HG03575 (cell line): ENCODE results near the gene ZNF862.
A peak's percentile ranks its signal among the peaks of the same experiment; 100 is the strongest.

ENCODE experiments used
- ATAC-seq: cut with Tn5 transposase; IDR thresholded peaks from one replicate; pipeline ENCODE4 v1.9.1; 2021; ENCODE audit not compliant: unreplicated experiment, insufficient number of reproducible peaks, low FRiP score; ENCODE audit errors: extremely low read depth

The ZNF862 gene

GRCh38 chr7:149838224-149838991 is at the start of gene ZNF862:
ZNF862 (plus strand) TSS chr7:149838375; CDS start chr7:149838612, 237 bp downstream.
- peak; percentile 97 for ATAC-seq

- ATAC-seq, result no peak
Observed at GRCh38 chr7:149789101-149789500, 49.1 kb upstream of the ZNF862 start.

GRCh38 chr7:149790146-149790548 is 48.0 kb upstream of the ZNF862 start:
- ATAC-seq, result no peak

GRCh38 chr7:149790754-149791360 is 47.3 kb upstream of the ZNF862 start:
- ATAC-seq, result no peak

- no peak for ATAC-seq
Observed at GRCh38 chr7:149791411-149792219, 46.6 kb upstream of the ZNF862 start.

- no peak for ATAC-seq
Observed at GRCh38 chr7:149792220-149792595, 46.0 kb upstream of the ZNF862 start.

GRCh38 chr7:149793261-149793660 is 44.9 kb upstream of the ZNF862 start:
- no peak for ATAC-seq

GRCh38 chr7:149794661-149795060 is 43.5 kb upstream of the ZNF862 start:
- ATAC-seq, result no peak

- no peak for ATAC-seq
Observed at GRCh38 chr7:149795126-149795525, 43.0 kb upstream of the ZNF862 start.

- ATAC-seq, result no peak
Observed at GRCh38 chr7:149796287-149796860, 41.8 kb upstream of the ZNF862 start.

- no peak for ATAC-seq
Observed at GRCh38 chr7:149797771-149798170, 40.4 kb upstream of the ZNF862 start.

- ATAC-seq, result no peak
Observed at GRCh38 chr7:149799397-149800168, 38.6 kb upstream of the ZNF862 start.

GRCh38 chr7:149800169-149800555 is 38.0 kb upstream of the ZNF862 start:
- no peak for ATAC-seq

- ATAC-seq, result no peak
Observed at GRCh38 chr7:149801002-149801566, 37.1 kb upstream of the ZNF862 start.

- no peak for ATAC-seq
Observed at GRCh38 chr7:149801816-149802215, 36.4 kb upstream of the ZNF862 start.

GRCh38 chr7:149802966-149803365 is 35.2 kb upstream of the ZNF862 start:
- ATAC-seq, result no peak

GRCh38 chr7:149803551-149804074 is 34.6 kb upstream of the ZNF862 start:
- no peak for ATAC-seq

- ATAC-seq, result no peak
Observed at GRCh38 chr7:149804106-149804505, 34.1 kb upstream of the ZNF862 start.
